CD4-positive, alpha-beta T cell treated with Interferon gamma for 1 hour (primary cell): Measurements from ENCODE around the gene PUM2.

Experiments used
- DNase-seq: peaks from one replicate; pipeline ENCODE4 v3.0.0-alpha.2; 2020

PUM2 gene

DNA sequence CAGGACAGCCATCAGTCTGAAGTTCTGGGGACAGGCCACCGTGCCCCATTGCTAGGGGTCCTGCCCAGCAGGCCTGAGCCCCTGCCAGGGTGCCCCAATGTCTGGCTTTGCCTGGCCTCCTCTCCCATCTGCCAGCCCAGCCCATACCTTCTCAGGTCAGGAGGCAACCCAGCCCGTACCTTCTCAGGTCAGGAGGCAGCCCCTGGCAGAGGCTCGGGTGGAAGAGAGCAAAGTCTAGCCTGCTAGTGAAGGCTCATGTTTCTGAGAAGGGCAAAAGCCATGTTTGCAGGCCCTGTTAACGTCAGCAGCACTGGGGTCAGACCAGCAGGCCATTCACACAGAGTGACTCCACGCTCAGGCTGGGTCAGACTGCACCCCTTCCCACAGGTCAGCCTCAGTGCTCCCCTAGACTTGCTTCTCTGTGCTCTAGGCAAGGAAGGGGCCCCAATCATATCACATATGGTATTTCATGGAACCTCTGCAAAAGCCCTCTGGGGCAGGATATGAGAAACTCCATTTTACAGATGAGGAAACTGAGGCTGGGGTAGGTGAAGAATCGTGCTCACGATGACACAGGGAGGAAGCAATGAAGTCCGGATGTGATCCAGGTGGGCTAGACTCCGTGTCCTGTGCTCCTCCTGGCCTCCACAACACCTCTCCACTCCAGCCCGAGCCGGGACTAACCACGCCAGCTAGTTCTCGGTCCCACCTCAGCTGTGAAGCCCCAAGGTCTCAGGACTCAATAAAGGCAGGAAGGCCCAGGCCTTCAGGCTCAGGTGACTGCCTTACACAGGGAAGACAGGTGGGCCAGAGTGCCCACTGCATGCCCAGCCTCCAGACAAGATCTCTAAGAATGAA lies 135.2 kb downstream of the PUM2 start:
- DNase-seq, result no peak

DNA sequence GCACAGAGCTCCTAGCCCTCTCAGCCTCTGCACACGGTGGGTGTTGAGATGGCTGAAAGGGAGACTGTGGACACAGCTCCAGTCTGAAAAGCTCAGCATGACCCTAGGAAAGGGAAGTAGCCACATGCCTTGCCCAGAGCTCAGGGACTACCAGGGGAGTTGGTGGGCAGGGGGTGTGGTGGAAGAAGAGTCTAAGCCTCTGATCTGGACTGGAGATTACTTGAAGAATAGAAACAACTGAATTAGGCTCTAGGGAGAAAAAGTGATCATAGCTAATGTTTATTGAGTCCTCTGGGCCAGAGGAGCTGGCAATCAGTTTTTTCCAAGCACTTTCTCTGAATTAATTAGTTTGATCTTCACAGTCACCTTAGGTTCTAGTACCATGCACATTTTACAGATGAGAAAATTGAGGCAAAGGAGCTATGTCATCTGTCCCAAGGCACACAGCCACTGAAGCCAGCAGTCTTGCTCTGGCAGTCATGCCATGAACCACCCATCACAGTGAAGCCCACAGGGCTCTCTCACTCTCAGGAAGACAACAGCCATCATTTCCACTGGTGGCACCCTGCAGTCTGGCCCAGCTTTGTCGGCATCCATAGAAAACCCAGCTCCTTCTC lies 136.0 kb downstream of the PUM2 start:
- DNase-seq, result no peak

DNA sequence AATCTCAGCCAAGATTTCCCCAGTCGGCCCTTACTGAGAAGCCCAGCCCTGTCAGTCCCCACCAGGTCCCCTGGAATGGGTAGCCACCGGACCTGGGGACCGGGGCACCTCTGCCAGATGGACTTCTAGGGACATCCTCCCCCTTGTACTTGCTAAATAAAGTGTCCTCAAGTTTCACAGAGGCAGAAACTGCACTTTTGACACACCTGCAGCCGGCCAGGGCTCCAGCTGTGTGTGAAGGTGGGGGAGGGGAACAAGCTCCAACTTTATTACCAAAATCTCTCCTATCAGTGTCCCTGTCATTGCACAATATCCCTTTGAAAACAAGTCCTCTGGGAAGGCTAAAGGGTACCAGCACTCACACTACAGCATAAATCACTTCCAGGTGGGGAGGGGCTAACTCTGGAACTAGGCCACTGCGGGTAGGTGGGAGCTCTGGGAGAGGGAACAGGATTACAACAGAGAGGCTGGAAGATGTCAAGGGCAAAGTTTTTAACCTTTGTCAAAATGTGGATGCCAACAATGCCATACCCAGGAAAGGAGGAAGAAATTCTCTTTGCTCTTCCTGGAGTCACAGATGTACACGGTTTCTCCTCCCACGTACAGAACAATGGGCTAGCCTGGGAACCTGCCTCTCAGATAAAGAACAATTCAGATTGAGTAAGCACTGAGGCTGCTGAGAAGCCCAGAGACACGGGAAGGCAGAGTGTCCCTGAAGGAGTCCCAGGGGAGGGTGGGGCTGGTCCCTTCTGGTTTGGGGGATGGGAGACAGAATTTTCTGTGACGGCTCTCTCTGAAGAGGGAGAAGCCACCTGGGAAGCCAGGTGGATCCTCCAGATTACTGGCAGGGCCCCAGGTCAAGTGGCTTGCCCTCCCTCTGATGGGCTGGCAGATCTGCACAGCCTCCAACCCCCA lies 136.7 kb downstream of the PUM2 start:
- DNase-seq, result no peak

DNA sequence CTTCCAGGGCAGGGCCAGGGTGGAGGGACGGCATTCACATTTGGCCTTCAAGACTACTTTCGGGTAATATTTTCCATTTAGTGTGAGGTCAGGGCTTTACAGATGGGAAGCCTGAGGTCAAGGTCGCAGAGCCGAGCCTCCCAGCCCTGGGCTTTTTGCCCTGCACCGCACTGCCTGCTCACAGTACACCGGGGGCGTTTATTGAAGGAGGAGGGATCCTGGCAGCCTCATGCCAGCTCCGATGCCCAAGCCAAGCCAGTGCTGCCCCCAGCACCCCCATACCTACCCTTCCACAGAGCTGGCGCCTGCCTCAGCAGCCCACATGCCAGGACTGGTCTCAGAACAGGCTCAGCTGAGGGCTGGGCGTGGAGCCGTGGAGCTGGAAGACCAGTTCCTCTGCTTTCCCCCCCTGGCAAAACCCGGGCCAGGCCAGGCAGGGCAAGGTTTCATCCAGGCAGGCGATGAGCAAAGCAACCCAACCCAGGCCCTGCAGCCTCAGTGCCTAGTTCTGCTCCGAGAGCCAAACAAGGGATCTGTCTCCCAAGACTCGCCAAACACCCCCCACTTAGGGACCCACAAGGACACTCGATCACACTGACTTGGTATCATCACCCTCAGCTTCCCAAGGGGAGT lies 137.7 kb downstream of the PUM2 start:
- no peak for DNase-seq

DNA sequence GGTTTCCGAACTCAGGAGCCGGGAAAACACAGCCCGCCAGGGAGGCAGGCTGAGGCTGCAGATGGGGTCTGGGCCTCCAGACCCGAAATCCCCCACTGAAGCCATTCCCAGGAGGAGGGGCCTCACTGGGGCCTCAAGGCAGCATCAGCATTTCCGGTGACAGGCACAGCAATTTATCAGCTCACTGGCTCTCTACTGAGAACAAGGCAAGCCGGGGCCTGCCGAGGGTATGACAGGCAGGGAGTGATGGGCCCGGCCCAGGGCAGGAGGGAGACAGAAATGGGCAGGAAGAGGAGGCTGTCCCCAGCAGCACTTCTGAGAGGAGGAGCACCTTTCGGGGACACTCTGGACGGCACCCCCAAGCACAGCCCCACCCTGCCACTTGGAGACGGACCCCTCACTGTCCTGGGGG lies 138.2 kb downstream of the PUM2 start:
- DNase-seq, result no peak

DNA sequence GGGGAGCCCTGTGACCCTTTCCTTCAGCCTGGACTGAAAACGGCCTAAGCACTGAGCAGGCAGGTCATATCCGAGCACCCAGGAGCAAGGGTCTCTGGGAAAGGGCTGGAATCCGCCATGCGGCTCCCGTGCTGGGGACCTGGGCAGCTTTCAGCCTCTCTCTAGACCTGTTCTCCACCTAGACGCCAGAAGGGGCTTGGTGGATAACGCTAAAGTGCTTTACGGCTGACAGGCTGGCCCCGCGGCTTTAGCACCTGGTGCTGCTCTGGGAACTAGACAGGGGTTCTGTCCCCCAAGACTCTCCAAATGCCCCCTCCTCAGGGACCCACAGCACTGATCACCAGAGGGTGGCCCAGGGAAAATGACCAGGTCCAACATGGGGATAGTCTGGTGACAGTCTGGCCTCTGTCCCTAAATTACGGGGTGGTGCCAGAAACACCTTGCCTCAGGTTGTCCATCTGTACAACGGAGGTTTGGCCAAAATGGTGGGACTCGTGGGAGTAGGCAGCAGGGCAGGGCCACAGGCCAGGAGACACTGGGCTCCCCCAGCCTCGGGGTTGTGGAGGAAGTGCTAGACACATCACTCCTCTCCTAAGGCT lies 138.7 kb downstream of the PUM2 start:
- no peak for DNase-seq

DNA sequence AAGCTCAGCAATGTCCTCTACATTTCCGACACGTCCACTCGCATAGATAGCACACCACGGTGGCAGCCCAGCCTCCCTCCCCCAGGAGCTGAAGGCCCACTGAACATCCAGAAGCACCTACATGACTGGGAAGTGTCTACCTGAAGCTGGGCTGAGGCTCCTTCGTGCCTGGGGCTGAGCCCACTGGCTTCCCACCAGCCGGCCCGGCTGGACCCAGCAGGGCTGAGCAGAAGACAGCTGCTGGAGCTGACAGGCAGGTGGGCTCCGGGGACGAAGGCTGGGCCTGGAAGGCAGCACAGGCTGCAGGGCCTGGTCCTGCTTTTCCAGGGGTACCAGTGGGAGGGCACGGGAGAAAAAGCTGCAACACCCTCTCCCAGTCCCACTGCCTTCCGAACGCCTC lies 139.2 kb downstream of the PUM2 start:
- no peak for DNase-seq

DNA sequence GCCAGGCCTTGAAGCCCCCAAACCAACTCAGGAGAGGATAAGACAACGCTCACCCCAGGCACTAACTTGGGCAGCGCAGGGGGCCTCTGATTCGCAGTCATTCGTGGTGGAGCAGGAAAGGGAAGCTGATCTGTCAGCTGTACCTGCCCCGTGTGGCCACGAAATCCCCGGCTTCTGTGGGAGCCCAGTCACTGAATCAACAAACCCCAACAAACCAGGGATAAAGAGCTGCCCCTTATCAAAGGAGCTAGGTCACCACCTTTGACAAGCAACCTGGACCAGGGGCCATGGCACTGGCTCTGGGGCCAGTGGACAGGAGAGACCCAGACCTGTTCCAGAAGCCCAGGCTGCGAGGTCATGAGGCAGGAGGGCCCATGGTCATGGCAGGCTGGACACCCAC lies 140.2 kb downstream of the PUM2 start:
- DNase-seq, result no peak

DNA sequence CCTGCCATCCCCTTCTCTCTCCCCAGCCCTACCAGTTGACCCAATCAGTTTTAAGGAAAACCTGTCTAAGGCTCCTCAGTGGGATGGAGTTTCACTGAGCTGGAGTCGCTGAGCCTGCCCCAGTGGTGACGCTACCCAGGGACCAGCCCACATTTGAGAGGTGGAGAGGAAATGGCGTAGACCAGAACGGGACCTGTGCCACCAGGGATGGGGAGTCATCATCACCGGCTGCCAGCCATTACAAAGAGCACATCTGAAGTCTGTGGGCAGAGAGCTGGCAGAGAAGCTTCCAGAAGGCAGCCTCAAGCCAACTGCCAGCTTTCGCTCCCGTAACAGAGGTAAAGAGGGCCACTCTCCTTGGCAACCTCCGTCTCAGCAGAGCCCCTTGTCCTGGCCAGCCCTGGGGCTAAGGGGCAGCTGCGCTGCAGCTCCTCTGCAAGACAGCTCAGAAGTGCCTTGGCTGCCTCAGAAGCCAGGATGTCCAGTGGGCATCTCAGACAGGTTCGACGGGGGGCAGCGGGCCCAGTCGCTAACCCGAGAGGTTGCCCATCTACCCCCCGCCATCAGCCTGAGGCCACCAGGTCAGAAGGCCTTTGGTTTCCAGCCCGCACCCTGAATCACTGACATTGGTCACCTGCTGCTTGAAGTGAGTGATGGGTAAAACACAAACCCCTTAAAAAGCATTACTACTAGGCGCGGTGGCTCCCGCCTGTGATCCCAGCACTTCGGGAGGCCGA lies 141.1 kb downstream of the PUM2 start:
- DNase-seq, result no peak

DNA sequence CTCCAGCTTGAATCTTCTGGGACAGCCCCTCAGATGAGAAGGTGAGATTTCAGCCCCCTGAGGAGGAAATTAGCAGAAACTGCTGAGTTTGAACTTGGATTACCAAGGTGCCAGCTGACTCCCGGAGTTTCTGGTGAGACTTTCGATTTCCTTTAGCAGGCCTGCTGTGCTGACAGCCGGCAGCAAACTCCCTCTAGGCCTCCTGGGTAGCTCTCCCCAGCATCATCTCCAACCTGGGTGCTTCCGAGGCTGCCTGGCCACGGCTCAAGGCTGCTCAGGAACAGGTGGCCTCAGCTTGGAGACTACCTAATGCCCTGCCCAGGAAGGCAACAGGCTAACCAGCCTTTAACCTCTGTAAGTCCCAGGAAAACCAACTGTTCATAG lies 142.2 kb downstream of the PUM2 start:
- no peak for DNase-seq

DNA sequence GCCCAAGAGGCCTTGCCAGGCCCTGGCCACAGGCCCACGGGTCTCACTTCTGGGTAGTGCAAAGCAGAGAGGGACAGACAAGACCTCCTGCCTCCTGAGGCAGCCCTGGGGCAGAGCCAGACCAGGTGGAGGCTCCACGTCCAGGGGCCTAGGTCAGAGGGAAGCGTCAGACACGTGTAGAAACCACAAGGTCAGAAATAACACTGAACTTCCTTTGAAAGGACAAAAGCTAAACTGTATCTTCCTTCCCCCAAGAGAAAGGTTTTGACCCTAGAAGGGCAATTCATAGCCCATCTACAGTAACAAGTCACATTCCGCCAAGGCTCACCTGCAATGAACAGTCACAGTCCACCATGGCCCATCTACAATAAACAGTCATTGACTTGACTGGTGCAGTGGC lies 143.6 kb downstream of the PUM2 start:
- DNase-seq, result no peak

DNA sequence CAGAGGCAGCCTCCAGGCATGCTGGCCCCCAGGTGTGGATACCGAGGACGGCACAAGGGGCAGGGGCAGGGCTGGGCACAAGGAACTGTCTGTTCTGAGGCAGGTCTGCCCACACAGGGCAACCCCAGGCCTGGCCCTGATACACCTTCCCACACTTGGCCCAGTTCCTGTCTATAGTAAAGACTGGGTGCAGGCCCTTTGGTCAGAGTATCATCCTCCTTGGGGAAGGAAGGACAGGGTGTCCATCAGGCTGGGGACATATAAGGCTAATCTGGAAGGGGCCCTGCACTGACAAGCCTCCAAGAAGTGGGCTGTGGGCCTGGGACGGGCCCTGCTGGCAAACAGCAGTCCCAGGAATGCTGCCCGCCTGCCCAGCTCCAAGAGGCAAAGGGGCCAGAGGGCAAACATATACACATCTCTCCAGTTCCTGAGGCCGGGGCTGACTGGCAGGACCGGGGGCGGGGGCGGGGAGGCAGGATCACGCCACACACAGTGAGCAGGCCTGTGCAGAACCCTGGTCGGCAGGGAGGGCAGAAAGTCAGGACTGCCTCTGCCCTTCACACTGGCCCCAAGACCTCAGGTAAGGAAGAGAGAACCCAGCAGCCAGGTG lies 144.6 kb downstream of the PUM2 start:
- DNase-seq, result no peak

DNA sequence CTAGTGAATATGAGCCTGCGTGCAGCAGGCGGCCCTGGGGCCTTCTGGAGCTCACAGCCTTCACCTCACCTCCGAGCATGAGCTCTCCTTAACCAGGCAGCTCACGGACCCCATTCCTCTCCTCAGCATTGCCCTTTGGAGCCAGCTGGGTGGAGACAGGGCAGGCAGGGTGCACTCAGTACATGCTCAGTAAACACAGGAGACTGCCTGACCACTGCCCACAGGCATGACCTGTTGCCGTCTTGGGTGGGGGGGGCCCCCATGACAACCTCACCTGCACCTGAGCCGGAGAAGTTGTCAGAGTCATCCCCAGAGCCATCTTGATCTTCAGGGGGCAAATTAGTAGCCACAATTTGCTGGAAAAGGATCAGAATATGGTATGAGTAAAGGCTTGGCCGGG lies 145.6 kb downstream of the PUM2 start:
- DNase-seq, result no peak

DNA sequence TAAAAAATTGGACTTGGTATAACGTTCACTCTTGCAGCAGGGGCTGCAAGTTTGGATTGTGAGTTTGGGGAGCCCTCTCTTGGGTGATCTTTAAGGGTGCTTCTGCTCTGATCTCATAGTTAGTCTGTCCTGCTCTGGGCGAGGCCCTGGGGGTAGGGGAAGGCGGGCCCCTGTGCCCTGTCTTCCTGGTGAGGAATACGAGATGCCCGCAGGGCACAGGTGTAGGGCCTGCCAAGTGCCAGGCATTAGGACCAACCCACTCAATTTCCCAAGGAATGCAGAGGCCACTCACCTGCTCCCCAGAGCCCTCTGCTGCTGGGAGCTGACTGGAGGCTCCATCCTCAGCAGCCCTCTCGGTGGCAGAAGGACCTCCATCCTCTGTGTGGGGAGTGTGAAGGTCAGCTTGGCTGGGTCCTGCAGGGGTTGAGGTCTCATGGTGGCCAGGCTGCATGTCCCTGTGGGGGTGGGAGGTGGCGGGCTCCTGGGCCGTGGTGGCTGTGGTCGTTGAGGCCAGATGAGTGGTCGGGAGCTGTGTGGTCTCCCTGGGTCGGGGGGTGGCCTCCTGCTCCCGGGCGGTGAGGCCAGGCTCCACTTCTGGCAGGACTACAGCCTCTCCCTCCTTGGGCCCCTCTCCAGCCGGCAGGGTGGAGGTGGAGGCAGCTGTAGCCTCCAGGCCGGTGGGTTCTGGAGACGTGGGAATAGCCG lies 147.0 kb downstream of the PUM2 start:
- no peak for DNase-seq

DNA sequence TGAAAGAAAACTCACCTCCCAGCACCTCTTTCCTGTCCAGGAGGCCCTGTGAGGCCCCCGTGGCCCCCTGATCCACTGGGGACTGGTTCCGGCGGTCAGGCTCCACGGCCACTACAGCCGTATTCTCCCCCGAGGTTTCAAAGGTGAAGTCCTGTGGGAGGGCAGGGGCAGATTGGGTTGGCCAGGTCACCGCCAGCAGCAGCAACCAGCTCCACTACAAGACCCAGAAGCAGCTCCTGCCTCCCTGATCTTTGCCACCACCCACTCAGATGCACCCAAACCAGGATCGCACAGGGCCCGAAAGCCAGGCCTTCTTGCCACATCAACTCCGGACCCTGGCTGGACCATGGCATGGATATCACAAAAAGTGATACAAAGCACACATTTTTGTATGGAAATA lies 147.6 kb downstream of the PUM2 start:
- no peak for DNase-seq

DNA sequence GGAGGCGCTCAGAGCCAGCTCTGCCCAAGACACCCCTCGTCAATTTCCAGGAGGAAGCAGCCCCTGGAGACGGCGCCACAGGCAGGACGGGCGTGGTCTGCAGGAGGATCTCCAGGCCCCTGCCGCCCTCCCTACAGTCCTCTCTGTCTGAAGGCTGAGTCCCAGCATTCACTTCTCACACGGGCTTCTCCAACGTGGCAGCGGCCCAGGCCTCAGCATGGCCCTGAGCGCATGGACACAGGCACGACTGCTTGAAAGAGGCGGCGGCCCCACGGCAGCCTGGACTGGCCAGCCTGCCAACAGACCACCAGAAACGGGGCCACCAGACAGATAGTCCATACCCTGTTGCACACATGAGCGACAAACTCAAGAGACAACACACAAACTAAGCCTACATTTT lies 149.0 kb downstream of the PUM2 start:
- DNase-seq, result no peak

DNA sequence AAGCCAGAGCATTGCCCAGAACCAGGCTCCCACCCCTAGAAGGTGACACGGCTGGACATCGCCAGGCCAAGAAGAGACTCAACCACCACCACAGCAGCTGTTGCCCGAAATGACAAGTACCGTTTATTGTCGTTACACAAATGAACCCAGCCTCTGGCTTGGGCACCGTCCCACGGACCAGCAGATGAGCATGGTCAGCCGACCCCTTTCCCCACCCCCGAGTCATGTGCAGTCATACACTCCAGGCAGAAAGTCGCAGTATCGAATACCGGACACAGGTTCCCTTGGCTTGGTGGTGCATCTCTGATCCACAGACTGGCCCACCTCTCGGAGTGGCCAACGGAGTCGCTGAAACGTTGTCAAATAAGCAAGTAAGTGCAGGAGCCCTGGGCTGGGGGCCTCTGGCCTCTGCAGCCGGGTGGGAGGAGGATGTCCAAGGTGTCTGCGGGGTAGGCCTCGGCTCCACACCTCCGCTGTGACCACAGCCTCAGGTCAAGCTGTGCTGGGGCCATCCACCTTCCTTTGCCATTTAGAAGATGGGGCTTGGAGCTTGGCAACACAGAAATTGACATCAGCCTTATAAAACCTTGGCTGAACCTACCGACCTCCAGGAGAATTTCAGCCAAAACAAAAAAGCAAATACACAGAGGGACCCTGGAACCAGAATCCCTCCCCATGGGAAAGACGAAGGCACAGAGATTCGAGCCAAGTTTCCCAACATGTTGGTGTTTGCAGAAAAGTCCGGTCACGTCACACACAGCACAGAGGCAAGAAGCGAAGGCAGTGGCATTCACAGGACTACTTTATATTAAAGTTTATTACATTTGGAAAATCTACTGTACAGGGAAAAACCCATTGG lies 149.7 kb downstream of the PUM2 start:
- DNase-seq, result no peak

DNA sequence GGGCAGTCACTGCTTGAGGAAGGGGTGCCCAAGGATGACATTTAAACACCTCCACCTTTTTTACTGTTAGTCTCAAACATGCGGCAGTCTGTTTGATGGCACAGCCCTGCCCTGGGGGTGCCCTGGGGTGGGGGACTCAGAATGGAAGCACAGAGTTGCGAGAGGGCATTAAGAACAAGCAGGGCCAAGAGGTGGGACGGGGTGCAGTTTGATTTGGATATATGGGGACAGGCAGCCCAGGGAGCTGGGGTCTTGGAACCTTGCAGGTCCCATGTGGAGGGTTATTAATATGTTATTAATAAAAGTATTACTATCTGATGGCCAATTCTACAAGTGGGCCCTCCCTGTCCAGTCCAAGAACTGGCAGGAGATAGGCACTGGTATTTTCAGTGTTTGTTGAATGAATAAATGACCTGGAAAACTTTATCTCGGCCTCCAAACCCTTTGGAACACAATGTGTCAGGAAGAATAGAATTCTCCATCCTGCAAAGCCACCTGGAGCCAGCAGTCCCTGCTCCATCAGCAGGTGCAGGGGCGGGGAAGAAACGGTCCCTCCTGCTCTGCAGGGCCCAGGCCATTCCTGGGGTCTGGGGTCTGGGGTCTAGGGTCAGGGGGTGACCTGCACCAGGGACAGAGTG lies 150.9 kb downstream of the PUM2 start:
- DNase-seq, result no peak
